ENCODE measurements around the gene GNG8. TPM values are rescaled to one million over a fixed set of nuclear protein-coding genes. Genes with fewer than 3 reads are reported as not detected.
A peak's percentile ranks its signal among the peaks of the same experiment; 100 is the strongest.

GNG8 gene
- total and polyA plus RNA-seq, 9 of the 15 experiments (the other 6 are each of a cell fraction or from before 2014, with no cell fraction given): 1.3 TPM; not detected in 8

DNA sequence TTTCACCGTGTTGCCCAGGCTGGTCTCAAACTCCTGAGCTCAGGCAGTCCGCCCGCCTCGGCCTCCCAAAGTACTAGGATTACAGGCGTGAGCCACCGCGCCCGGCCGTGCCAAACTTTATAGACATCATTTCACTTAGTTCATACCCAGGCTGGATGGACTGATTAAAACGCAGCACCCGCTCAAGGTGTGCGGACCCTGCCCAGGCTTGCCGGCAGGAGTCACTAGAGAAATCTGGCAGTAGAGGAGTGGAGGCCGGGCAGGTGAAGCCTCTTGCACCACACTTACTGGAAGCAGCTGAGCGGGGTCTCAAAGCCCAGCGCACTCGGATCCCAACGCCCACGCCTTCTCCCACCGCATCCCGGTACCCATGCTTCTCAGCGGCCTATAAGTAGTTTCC, 22.5 kb downstream of the GNG8 start:
- intact Hi-C loops (cut with micrococcal nuclease) (loop anchor here (1.0 kb wide), 1 partner anchor 20 kb away; no protein-coding TSS in a partner anchor), in situ Hi-C loops (cut with MboI) (loop anchor here (5.0 kb wide), 1 partner anchor 49 kb away; the partner anchor contains the start of gene DACT3)
- Histone ChIP-seq H3K27me3 (ENCODE audit: control insufficient read depth in 2 of 2, insufficient read depth in 2 of 2, low read length in 2 of 2) (no peaks in the 10 kb centered on the region), H3K4me1 (replicated peaks in 1 of 2; ENCODE audit: control insufficient read depth in 2 of 2, insufficient read depth in 2 of 2, low read length in 2 of 2) (peaks cover 12 to 15% of the 10 kb centered on the region in 2 experiments), H3K9me3 (replicated peaks; ENCODE audit: control insufficient read depth, insufficient read depth, low read depth, low read length) (no peaks in the 10 kb centered on the region), H2AFZ (ENCODE audit: low read depth, low read length) (no peak overlapping the region), H3K4me3 (no peak overlapping the region), H3K9me1 (ENCODE audit: control insufficient read depth, insufficient read depth, low read length) (no peaks in the 10 kb centered on the region), H4K20me1 (replicated peaks; ENCODE audit: control insufficient read depth, insufficient read depth, low read length) (0 out of 2 replicates have a peak, but pooled peaks cover 8% of the 10 kb centered on the region), H3K27ac (ENCODE audit: extremely low read depth, low read depth, low read length) (no peak overlapping the region), H3K36me3 (ENCODE audit: control insufficient read depth, insufficient read depth, low read length) (peaks cover 21% of the 10 kb centered on the region; the same call in 2 of the 3 replicates), H3K9ac (ENCODE audit: insufficient read depth in 1 of 2, low read depth in 2 of 2, low read length in 2 of 2) (no peak overlapping the region), H3K4me2 (ENCODE audit: insufficient read depth, low read length) (no peak overlapping the region), H3K79me2 (ENCODE audit: control insufficient read depth, insufficient read depth, low read length) (no peaks in the 10 kb centered on the region)
- POLR2A ChIA-PET: interaction anchor here (0.7 to 1.0 kb wide), 2 partner anchors 7 to 207 kb away, joined by 3 read pairs; no protein-coding TSS in a partner anchor
- CTCF ChIA-PET (ENCODE audit: low intra/inter-chr PET ratio): interaction anchor here (1.2 to 1.6 kb wide), 2 partner anchors 48 to 115 kb away, joined by 5 to 26 read pairs; partner anchors contain the start of gene DACT3
- no peak for FAIRE-seq
- TF ChIP-seq U2AF2 (optimal IDR thresholded peaks at IDR 0.05; ENCODE audit: low read depth, low read length) (no peak), MEIS2 (IDR thresholded peaks at IDR 0.05; ENCODE audit: partially characterized antibody) (no peak), PML (IDR thresholded peaks at IDR 0.05; ENCODE audit: low read length) (no peak)
- no peak for DNase-seq (ENCODE audit: extremely low read depth in 1 of 4, low spot score in 3 of 4)
- ATAC-seq: no peak
- no TSS peak for BruUV-seq (replicated peaks)
- 68% methylated on average over 20 of the region's 22 CpGs for WGBS (ENCODE audit: insufficient coverage, low coverage, missing lambda C conversion rate)

DNA sequence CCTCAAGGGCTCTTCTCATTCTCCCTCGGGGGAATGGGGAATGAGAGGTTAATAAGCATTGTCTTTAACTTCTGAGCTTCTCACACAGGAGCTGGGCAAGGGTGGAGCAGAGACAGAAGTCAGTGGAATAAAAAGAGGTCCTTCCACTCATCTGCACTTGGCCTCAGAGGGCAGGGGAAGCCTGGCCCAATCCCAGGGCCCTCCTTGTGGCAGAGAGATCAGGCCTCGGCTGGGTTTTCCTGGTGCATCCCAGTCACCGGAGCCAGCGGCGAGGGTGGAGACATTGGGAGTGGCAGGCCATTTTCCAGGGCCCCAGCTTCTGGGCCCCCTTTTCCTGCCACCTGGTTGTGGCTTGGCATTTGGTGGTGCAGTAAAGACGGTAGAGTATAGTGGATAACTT, 24.2 kb downstream of the GNG8 start:
- no peak overlapping the region for H3K27ac ChIP-seq (ENCODE audit: extremely low read depth, low read depth, low read length)
- CTCF ChIA-PET (ENCODE audit: low intra/inter-chr PET ratio): no interaction called here
- H4K20me1 ChIP-seq (replicated peaks; ENCODE audit: control insufficient read depth, insufficient read depth, low read length): 0 out of 2 replicates have a peak, but pooled peaks cover 12% of the 10 kb centered on the region
- no TSS peak for BruUV-seq (replicated peaks)
- no peaks in the 10 kb centered on the region for H3K9me1 ChIP-seq (ENCODE audit: control insufficient read depth, insufficient read depth, low read length)
- 70% methylated on average over 6 of the region's 6 CpGs for WGBS (ENCODE audit: insufficient coverage, low coverage, missing lambda C conversion rate)
- in situ Hi-C loops (cut with MboI) (loop anchor here (5.0 kb wide), 1 partner anchor 51 kb away; the partner anchor contains the start of gene DACT3), intact Hi-C loops (cut with micrococcal nuclease) (no loop called here)
- POLR2A ChIA-PET: interaction anchor here (1.1 to 2.9 kb wide), 4 partner anchors 9 to 50 kb away, joined by 4 to 30 read pairs (median 9); partner anchors contain the start of genes CALM3 and DACT3
- H3K27me3 ChIP-seq (ENCODE audit: control insufficient read depth in 2 of 2, insufficient read depth in 2 of 2, low read length in 2 of 2): no peaks in the 10 kb centered on the region
- no peak for DNase-seq (ENCODE audit: extremely low read depth in 1 of 4, low spot score in 3 of 4)
- H3K4me2 ChIP-seq (ENCODE audit: insufficient read depth, low read length): no peak overlapping the region
- H3K4me3 ChIP-seq: no peak overlapping the region
- H3K9me3 ChIP-seq (replicated peaks; ENCODE audit: control insufficient read depth, insufficient read depth, low read depth, low read length): no peaks in the 10 kb centered on the region
- H3K9ac ChIP-seq (ENCODE audit: insufficient read depth in 1 of 2, low read depth in 2 of 2, low read length in 2 of 2): no peak overlapping the region; a peak in 1 of 4 replicates
- TF ChIP-seq HBP1 (CRISPR knock-in tag; IDR thresholded peaks at IDR 0.05): no peak
- TF ChIP-seq, protein P1, sequence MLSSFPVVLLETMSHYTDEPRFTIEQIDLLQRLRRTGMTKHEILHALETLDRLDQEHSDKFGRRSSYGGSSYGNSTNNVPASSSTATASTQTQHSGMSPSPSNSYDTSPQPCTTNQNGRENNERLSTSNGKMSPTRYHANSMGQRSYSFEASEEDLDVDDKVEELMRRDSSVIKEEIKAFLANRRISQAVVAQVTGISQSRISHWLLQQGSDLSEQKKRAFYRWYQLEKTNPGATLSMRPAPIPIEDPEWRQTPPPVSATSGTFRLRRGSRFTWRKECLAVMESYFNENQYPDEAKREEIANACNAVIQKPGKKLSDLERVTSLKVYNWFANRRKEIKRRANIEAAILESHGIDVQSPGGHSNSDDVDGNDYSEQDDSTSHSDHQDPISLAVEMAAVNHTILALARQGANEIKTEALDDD (IDR thresholded peaks at IDR 0.05): no peak
- TF ChIP-seq POLR2G (IDR thresholded peaks at IDR 0.05; ENCODE audit: low read depth, low read length): peak; percentile 50
- FAIRE-seq: no peak
- no peak overlapping the region for H2AFZ ChIP-seq (ENCODE audit: low read depth, low read length)
- H3K4me1 ChIP-seq (replicated peaks in 1 of 2; ENCODE audit: control insufficient read depth in 2 of 2, insufficient read depth in 2 of 2, low read length in 2 of 2): peaks cover 3 to 12% of the 10 kb centered on the region in 2 experiments
- no peaks in the 10 kb centered on the region for H3K79me2 ChIP-seq (ENCODE audit: control insufficient read depth, insufficient read depth, low read length)
- ATAC-seq: no peak
- H3K36me3 ChIP-seq (ENCODE audit: control insufficient read depth, insufficient read depth, low read length): peaks cover 39% of the 10 kb centered on the region; the same call in 2 of the 3 replicates

Data from K562 (cell line).